GM18867 (cell line): ENCODE measurements around the gene DDIAS.
"Not testable (repeated sequence)": the region's sequence is repeated elsewhere in the genome, so short reads cannot be mapped to it uniquely, and the experiment has no call there.

ENCODE experiments used
- ATAC-seq: cut with Tn5 transposase; IDR thresholded peaks from one replicate; pipeline ENCODE4 v1.9.1; 2021; ENCODE audit warnings: mild to moderate bottlenecking, moderate library complexity; ENCODE audit not compliant: unreplicated experiment

Gene DDIAS, protein sequence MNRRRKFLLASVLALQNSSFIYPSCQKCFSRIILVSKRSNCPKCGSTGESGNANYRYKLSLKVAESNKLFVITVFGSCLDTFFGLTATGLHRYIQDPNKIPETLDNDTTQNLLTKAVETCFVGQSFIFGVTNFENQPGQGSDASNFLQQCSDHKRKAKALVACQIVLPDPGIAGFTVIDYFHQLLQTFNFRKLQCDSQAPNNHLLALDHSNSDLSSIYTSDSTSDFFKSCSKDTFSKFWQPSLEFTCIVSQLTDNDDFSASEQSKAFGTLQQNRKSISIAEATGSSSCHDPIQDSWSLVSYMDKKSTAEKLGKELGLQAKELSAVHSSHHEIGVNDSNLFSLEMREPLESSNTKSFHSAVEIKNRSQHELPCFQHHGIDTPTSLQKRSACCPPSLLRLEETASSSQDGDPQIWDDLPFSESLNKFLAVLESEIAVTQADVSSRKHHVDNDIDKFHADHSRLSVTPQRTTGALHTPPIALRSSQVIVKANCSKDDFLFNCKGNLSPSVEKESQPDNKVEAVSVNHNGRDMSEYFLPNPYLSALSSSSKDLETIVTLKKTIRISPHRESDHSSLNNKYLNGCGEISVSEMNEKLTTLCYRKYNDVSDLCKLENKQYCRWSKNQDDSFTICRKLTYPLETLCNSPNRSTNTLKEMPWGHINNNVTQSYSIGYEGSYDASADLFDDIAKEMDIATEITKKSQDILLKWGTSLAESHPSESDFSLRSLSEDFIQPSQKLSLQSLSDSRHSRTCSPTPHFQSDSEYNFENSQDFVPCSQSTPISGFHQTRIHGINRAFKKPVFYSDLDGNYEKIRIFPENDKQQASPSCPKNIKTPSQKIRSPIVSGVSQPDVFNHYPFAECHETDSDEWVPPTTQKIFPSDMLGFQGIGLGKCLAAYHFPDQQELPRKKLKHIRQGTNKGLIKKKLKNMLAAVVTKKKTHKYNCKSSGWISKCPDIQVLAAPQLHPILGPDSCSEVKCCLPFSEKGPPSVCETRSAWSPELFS

DNA sequence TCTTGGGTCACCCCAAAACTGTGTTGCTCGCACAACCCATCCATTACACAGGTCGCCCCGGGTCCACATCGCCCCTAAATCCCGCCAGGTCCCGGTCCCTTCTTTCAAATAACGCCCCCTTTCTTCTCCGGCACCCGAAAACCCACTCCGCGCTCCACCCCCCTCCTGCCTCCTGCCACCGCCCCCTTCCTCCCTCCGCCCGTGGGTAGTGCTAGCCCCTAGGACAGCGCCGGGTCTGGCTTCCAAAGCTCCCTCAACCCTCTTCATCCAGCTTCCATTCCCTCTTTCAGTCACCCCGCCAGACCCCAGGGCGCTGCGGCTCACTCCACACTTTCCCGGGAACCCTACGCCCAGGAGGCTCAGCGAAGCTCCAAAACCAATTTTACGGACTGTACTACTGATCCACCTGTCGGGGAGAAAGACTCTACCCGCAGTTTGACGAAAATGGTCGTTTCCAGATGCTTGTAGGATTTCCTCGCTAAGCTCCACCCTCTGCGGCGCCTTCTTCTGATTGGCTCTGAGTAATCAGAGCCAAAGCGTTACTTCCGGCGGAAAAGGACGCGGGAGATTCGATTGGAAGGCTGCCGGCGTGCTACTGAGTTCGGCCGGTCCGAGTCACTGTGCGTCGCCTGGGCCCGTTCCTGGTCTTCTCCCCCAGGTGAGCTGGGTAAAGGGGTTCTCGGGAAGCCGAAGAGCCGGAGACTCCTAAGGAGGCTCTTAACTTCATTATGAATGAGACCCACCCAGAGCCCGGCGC is at the start of gene DDIAS:
TSS of gene DDIAS (plus strand) at position 572 of the 757 bp plus-strand sequence. CDS start 13,003 bp downstream, outside the sequence.
- peak; percentile 70 for ATAC-seq

DNA sequence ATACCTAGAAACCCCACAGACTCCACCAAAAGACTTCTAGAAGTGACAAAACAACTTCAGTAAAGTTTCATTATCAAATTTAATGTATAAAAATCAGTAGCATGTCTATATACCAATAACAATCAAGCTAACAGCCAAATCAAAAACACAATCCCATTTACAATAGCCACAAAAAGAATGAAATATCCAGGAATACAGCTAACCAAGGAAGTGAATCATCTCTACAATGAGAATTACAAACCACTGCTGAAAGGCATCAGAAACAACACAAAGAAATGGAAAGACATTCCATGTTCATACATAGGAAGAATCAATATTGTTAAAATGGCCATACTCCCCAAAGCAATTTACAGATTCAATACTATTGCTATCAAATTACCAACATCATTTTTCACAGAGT is 47.3 kb upstream of the DDIAS start:
- no peak for ATAC-seq

DNA sequence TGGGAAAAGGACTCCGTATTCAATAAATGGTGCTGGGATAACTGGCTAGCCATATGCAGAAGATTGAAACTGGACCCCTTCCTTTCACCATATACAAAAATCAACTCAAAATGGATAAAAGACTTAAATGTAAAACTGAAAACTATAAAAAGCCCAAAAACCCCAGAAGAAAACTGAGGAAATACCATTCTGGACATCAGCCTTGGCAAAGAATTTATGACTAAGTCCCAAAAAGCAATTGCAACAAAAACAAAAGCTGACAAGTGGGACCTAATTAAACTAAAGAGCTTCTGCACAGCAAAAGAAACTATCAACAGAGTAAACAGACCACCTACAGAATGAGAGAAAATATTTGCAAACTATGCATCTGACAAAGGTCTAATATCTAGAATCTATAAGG is 46.6 kb upstream of the DDIAS start:
- not testable (repeated sequence) for ATAC-seq

DNA sequence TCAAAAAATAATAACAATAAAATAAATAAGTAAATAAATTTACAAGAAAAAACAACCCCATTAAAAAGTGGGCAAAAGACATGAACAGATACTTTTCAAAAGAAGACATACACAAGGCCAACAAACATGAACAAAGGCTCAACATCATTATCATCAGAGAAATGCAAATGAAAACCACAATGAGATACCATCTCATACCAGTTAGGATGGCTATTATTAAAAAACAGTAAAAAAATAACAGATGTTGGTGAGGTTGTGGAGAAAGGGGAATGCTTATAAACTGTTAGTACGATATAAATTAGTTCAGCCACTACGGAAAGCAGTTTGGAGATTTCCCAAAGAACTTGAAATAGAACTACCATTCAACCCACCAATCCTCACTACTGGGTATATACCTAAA is 45.9 kb upstream of the DDIAS start:
- no peak for ATAC-seq

DNA sequence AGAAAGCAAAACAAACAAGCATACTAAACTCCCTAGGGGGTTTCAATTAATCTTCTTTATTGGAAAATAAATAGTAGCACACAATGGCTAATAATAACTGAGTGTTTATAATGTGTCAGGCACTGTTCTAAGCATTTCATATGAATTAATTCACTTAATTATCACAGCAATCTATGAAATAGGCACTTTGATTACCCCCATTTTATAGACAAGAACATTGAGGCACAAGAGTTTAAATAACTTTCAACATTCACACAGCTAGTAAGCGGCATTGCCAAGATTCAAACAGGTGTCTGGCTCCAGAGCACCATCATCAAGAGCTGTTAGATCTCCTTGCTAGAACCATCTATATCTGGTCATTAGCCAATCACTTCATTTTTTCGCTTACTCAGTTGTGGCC is 44.4 kb upstream of the DDIAS start:
- no peak for ATAC-seq

DNA sequence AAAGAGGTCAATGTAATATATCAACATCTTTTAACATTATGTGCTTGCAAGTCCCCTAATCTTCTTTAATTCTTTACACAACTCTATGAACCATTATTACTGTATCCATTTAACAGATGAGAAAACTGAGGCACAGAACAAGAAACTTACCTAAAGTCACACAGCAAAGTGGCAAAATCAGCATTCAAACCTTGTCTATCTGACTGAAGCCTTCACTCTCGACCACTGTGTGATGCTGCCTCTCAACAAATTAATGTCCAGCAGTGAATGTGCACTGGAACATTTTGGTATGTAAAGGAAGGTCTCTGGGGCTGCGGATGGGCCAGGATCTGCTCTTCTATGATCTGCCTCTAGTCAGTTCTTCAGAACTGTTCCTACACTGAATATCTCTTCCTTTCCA is 43.4 kb upstream of the DDIAS start:
- ATAC-seq = no peak

DNA sequence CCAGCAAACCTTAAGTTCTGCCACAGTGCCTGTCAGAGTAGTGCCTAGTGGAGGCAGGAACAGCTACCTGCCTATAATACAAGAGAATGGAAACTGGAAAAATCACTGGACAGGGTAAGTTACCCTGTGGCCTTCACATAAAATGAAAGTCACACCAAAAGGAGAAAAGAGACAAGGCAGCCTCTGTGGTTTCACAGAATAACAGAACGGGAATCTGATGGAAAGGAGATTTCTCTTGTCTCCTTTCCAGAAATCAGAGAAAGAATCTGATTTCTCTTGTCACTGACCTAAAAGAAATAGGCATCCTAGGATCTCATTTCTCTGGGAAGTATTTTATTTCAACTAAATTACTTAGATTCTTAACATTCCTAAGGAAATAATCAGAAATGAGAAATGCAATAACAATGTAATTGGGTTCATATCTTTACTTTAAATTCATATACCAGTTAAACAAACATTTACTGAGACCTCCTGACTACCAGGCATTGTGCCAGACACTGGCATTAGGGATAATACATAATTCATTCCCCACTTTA is 42.9 kb upstream of the DDIAS start:
- no peak for ATAC-seq

DNA sequence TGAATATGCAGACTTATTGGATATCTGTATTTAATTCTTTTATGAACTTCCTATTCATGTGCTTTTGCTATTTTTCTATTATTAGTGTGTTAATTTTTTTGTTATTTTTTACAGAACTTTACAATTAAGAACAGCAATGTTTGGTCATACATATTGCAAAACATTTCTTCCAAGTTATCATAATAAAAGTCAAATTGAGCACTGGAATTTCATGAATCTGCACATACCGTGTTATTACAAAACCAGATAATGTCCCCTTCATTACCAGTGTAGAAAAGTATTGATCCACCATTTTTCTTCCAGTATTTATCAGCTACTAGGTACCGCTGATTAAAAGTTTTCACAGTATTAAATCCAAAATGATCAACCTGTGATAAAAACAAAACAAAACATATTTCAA is 41.8 kb upstream of the DDIAS start:
- ATAC-seq = no peak

DNA sequence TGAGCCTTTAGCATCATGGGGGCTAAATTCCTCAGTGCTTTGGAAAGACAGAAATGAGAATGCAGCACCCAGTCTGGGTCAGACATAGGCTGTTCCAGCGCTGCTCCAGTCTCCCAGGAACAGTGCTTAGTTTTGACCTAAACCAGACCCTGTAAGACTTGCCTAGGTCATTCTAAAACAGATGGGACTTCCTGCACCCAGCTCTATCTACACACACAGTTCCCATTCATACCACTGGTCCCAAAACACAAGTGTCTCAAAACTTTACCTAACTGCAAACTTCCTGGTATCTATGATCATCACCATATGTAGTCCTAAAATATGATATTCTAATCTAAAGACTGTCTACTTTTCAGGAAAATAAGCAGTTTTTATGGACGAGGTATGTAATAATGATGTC is 39.2 kb upstream of the DDIAS start:
- ATAC-seq = no peak

DNA sequence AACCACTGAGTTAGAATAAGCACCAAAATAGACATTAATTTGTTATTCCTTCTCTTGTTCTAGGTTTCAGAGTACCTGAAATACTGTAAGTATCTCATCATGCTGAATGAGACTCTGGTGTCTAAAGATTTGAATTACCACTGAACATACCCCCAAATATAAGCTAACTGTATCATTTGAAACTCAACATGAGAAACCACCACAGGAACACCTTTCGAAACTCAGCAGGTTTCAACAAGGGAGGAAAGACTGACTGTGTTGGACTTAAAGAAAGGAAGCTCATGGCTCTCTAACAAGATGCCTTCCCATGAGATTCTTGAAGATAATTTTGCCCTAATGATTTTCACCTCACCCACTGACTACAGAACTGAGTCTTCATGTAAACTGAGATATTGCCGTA is 38.3 kb upstream of the DDIAS start:
- peak; percentile 47 for ATAC-seq

DNA sequence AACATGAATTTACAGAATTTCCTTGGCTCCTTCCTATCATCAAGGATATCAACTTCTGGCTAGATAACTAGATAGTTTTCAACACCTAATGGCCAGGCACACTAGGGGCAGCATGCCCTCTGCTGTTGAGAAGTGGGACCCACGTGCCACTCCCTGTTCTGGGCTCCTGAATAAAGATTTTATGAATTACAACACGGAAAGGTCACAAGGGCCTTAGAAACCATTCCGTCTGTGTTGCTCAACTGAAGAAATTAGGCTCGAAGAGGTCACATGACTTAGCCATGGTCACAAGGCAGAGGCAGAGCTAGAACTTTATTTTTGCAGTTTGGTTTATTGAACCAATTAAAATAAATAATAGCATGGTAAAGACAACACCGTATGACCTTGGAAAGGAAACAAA is 37.3 kb upstream of the DDIAS start:
- peak; percentile 73 for ATAC-seq

DNA sequence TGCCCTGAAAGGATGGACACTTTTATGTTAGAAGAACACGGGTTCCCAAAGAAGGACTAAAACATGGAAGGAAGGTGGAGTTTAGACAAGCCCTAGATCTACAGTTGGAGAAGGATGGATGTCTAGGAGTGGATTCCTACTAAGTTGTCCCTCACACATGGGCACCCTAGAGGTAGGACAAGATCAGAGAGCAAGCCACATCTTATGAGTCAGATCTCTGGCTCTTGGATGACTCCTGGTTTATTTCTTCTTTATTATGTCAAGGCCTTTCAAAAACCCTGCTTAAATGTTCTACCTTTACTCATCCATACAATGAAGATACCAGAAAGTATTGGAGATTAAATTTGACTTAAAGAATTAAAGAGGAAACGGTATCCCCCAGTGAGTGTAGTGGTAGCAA is 35.7 kb upstream of the DDIAS start:
- no peak for ATAC-seq

DNA sequence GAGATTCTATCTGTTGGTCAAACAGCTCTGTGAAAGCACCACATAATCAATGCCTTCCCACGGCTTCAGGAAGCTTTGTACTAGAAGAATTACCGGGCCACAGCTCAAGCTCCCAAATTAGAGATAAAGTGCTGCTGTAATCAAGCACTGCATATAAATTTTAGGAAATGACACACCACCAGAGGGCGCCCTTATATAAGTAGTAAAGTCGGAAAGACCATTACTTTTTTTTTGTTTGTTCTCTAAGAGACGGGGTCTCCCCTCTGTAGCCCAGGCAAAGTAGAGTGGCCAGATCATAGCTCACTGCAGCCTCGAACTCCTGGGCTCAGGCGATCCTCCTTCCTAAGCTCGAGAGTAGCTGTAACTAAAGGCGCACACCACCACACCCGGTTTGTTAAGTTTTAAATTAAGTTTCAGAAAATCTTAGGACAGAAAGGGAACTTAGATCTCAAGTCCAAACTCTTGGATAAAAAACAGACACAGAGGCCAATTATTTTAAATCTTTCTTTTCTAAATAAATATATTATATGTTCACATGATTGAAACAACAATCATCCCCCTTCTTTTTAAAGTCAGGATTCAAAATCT is 33.9 kb upstream of the DDIAS start:
- ATAC-seq = no peak

DNA sequence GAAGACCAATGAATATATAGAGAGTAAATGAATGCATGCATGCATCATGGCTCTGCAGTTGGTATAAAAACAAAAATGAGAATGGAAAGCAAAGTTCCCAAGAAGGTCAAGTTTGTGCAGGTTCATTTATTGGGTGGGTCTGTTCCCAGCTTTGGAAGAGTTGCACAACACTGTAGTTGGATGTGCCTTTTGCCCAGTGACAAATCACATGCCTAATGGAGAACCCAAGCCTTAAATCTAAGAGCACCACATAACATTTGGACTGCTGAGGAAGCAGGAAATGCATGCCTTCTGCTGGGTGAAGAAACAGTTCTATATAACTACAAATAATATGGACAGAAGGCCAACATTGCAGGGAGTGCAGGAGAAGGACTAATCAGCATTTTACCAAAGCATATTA is 31.9 kb upstream of the DDIAS start:
- ATAC-seq = no peak

DNA sequence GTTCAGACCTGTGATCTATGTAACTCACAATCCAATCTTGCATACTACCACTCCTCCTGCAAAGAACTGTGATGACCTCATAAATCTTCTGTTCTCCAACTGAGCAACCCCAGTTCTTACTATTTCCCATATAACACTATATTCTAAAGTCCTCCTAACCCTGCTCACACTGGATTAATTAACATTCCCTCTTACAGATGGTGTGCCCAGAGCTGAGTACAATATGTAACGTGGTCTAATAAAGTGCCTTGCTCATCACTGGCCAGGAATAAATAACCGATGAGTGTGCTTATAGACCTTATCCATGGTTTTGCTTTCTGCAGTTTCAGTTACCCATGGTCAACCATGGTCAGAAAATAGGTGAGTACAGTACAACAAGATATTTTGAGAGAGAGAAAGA is 29.9 kb upstream of the DDIAS start:
- no peak for ATAC-seq

DNA sequence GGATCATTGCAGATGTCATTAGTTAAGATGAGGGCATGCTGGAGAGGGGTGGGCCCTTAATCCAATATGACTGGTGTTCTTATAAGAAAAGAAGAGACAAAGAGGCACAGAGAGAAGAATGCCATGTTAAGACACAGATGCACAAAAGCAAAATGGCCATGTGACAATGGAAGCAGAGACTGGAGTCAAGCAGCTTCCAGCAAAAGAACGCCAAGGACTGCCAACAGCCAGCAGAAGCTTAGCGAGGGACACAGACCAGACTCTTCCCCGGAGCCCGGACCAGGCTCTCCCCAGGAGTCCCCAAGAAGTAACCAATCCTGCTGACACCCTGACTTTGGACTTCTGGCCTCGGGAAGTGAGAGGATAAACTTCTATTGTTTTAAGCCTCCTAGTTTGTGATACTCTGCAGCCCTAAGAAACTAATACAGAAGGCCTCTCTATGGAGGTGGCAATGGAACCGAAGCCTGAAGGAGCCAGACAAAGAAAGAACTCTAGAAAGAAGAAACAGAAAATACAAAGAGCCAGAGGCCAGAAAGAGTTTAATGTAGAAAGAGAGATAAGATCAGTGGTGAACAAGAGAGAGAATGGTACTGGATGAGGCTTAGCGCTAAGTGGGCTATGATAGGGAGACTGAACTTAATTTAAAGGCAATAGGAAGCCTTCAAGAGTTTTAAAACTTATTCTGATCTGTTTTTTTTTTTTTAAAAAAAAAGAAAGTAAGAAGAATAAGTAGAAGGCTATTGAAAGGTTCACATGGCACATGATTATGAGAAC is 29.0 kb upstream of the DDIAS start:
- no peak for ATAC-seq

DNA sequence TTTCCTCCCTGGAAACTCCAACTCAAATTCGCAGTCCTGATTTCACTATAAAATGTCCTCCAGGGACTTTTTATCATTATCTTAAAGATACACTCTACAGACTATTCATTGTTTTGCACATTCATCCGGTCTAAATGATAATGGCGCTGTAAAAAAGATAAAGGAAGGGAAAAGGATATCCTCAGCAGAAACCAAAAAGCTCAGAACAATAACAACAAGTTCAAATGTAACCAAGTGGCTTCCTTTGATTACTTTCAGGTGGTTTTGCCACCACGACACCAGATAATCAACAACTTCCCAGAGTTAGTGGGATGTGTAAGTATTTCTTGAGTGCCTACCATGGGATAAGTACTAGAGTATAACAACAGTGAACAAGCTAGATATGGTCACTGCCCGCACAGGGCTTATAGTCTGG is 27.6 kb upstream of the DDIAS start:
- ATAC-seq = no peak

DNA sequence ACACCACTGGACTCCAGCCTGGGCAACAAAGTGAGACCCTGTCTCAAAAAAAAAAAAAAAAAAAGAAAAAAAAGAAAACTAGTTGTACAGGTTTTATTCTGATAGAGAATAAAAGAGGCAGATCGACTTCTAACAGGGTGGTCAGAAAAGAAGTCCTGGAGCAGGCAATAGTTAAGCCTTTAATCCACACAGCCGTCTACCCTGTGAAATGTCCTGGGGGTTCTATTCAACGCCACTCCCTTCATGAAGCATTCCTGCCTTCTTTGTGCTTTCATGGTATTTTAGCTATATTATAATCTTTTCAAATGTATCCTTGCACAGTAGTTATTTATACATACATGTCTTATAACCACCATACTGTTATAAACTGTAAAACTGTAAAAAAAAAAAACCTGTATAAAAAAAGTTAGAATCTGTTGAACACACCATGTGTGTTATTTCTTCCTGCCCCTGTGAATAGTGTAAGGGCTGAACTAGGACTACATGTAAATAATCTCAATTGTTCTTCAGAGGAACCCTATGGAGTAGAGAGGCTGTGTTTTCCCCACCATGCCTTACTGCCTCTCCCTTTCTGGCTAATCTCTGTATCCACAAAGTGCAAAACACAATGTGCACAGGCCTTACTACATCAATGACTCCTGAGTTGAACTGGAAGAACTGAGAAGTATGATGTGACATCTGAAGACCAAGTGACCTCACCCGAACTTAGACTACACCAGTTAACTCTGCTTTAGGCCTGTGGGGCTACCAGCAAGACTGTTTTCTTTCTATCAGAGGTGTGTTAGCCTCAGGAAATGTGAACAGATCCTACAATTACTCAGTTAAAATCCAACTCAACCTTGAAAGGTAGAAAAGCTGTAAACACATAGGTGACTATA is 26.7 kb upstream of the DDIAS start:
- ATAC-seq = no peak

DNA sequence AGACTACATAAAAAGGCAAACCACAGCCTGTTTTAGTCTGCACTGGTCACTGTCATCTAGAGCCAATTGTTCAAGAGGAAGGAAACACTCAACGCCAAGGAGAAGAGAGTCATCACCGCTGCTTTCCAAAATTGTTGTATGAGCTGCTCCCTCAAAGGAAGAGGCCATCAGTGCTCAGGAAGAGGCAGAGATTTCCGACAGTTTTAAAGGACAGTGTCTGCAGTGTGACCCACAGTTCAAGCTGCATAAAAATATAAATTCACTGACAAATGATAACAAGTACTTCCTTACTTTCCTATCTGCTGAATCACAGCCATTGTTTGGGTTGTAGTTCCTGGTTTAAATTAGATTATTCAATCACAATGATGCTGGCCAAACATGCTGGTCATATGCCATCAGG is 17.7 kb upstream of the DDIAS start:
- no peak for ATAC-seq
